Brain microvascular endothelial cell (primary cell): ENCODE data around the gene KCNAB3.
A peak's percentile ranks its signal among the peaks of the same experiment; 100 is the strongest.

ENCODE experiments used
- DNase-seq: peaks from one replicate; pipeline ENCODE4 v3.0.0-alpha.2; 2020
- H3K27ac ChIP-seq: fragments of 250-450 bp; sonication (Bioruptor Pico); 2 replicates; pipeline ENCODE4 v1.5.1; 2020; ENCODE audit warnings: mild to moderate bottlenecking, moderate library complexity
- H3K27me3 ChIP-seq: fragments of 250-450 bp; sonication (Bioruptor Pico); replicated peaks from 2 replicates; pipeline ENCODE4 v1.5.1; 2020; ENCODE audit warnings: mild to moderate bottlenecking
- H3K36me3 ChIP-seq: fragments of 250-450 bp; sonication (Bioruptor Pico); replicated peaks from 2 replicates; pipeline ENCODE4 v1.5.1; 2020; ENCODE audit warnings: mild to moderate bottlenecking
- H3K4me3 ChIP-seq: 2 replicates; pipeline ENCODE4 v1.5.1; 2011; ENCODE audit warnings: low read depth, mild to moderate bottlenecking, control low read depth, low read length, moderate library complexity
- CTCF ChIP-seq: IDR thresholded peaks from 2 replicates; pipeline ENCODE4 v1.5.1; 2011; ENCODE audit warnings: low read depth, mild to moderate bottlenecking, moderate library complexity, low read length, control low read depth, inconsistent platforms; ENCODE audit errors: missing control alignments
- in situ Hi-C: cut with HindIII; loops from 2 replicates; pipeline ENCODE4 v1.10.0; 2017; ENCODE audit warnings: low sequenced_read_pairs, low pct_ligation_motif_present

Gene KCNAB3

GRCh38 chr17:7909089-7909488, 20.6 kb downstream of the KCNAB3 start:
- TF ChIP-seq CTCF, result no peak
- H3K4me3 ChIP-seq, result no peak overlapping the region
- no peaks in the 10 kb centered on the region for H3K27me3 ChIP-seq
- in situ Hi-C loops, result no loop called here
- no peak for DNase-seq
- H3K27ac ChIP-seq, result no peak overlapping the region
- peaks cover 79% of the 10 kb centered on the region for H3K36me3 ChIP-seq

GRCh38 chr17:7903154-7904103, 26.2 kb downstream of the KCNAB3 start:
- no peak overlapping the region for H3K27ac ChIP-seq
- no peak overlapping the region for H3K4me3 ChIP-seq
- peak; percentile 14 for DNase-seq
- peaks cover 93% of the 10 kb centered on the region for H3K36me3 ChIP-seq
- H3K27me3 ChIP-seq, result no peaks in the 10 kb centered on the region
- no peak for TF ChIP-seq CTCF
- in situ Hi-C loops, result no loop called here

GRCh38 chr17:7897773-7898172, 31.9 kb downstream of the KCNAB3 start:
- no peak overlapping the region for H3K27ac ChIP-seq
- in situ Hi-C loops, result no loop called here
- H3K4me3 ChIP-seq, result no peak overlapping the region
- H3K27me3 ChIP-seq, result no peaks in the 10 kb centered on the region
- TF ChIP-seq CTCF, result peak; percentile 67
- H3K36me3 ChIP-seq, result peaks cover 85% of the 10 kb centered on the region
- peak; percentile 42 for DNase-seq

GRCh38 chr17:7897090-7897489, 32.6 kb downstream of the KCNAB3 start:
- in situ Hi-C loops, result no loop called here
- Histone ChIP-seq H3K27me3 (no peaks in the 10 kb centered on the region), H3K4me3 (no peak overlapping the region), H3K36me3 (peaks cover 83% of the 10 kb centered on the region), H3K27ac (no peak overlapping the region)
- no peak for TF ChIP-seq CTCF
- no peak for DNase-seq

GRCh38 chr17:7894866-7895265, 34.8 kb downstream of the KCNAB3 start:
- H3K27me3 ChIP-seq, result no peaks in the 10 kb centered on the region
- no peak overlapping the region for H3K4me3 ChIP-seq
- no peak for TF ChIP-seq CTCF
- no peak for DNase-seq
- no peak overlapping the region for H3K27ac ChIP-seq
- in situ Hi-C loops, result no loop called here
- H3K36me3 ChIP-seq, result peaks cover 78% of the 10 kb centered on the region
